Mucosa of descending colon (tissue), 3 donors: ENCODE results near the gene SHROOM1. TPM values are rescaled to one million over a fixed set of nuclear protein-coding genes. Genes with fewer than 3 reads are reported as not detected.

Source experiments
- ATAC-seq: fragments of 200-7000 bp; cut with Tn5 transposase; one replicate; pipeline ENCODE4 v1.9.1; 2020; ENCODE audit warnings: mild to moderate bottlenecking, moderate library complexity
- DNase-seq, 3 donors: peaks; one replicate each; pipeline ENCODE4 v3.0.0-alpha.2; 2020
- H3K36me3 ChIP-seq: fragments of 200-600 bp; one replicate; pipeline ENCODE4 v1.8.0; 2021; ENCODE audit warnings: low read depth, mild to moderate bottlenecking
- H3K4me1 ChIP-seq: fragments of 200-600 bp; one replicate; pipeline ENCODE4 v1.8.0; 2021; ENCODE audit warnings: low read depth, mild to moderate bottlenecking
- H3K4me3 ChIP-seq: fragments of 200-600 bp; one replicate; pipeline ENCODE4 v1.8.0; 2021; ENCODE audit warnings: mild to moderate bottlenecking
- H3K9me3 ChIP-seq: fragments of 200-600 bp; one replicate; pipeline ENCODE4 v1.8.0; 2021; ENCODE audit warnings: mild to moderate bottlenecking
- CTCF ChIP-seq: fragments of 200-600 bp; IDR thresholded peaks from one replicate; pipeline ENCODE4 v1.8.0; 2022; ENCODE audit warnings: antibody characterized with exemption, mild to moderate bottlenecking
- intact Hi-C, 2 donors: fragments of 100-400 bp; cut with DNase I in 1 of 2; cut with micrococcal nuclease in 1 of 2; formaldehyde crosslinking; loops; one replicate each; pipeline versions ENCODE4 v1.11.0 to v1.11.1; 2022; cut with DNase I, micrococcal nuclease
- total RNA-seq, 3 donors: library from RNA; stranded (reverse); fragmentation: NEBNext Ultra II Directional in 2 of 3; extraction: Animal tissue kit (Norgen Biotek cat#: 25700) in 2 of 3; gene quantifications; one replicate each; pipeline versions ENCODE4 v1.2.1 to v1.2.4, GENCODE V29; 2021 to 2023
- donor health status: DM: no; HTN: no; CAD: no; lungs with moderate emphysema.
- donor health status: DM: no; HTN: no; CAD: no.
- donor health status: DM: no; HTN: yes; CAD: no.

The SHROOM1 gene
- total RNA-seq, 3 donors from 2014 or later: 37.3 to 93.5 (median 63.0) TPM

- DNase-seq (peak in 1 of 3 donors; percentile 60), ATAC-seq (peak; percentile 78)
- Histone ChIP-seq H3K4me3 (no peak overlapping the region), H3K9me3 (no peaks in the 10 kb centered on the region), H3K36me3 (no peaks in the 10 kb centered on the region), H3K4me1 (peaks cover 44% of the 10 kb centered on the region)
- intact Hi-C loops: no loop called here
- TF ChIP-seq CTCF: no peak
Observed at GRCh38 chr5:132839426-132840301, 9.2 kb upstream of the SHROOM1 start.

- TF ChIP-seq CTCF: no peak
- peaks cover 44% of the 10 kb centered on the region for H3K4me1 ChIP-seq
- ATAC-seq (peak; percentile 35), DNase-seq (peak in 1 of 3 donors; percentile 46)
- no peaks in the 10 kb centered on the region for H3K36me3 ChIP-seq
- intact Hi-C loops: no loop called here
- H3K4me3 ChIP-seq: no peak overlapping the region
- no peaks in the 10 kb centered on the region for H3K9me3 ChIP-seq
Observed at GRCh38 chr5:132838516-132839282, 8.3 kb upstream of the SHROOM1 start.

GRCh38 chr5:132837868-132838267 is 7.4 kb upstream of the SHROOM1 start:
- DNase-seq (peak; percentile 75 to 81 (median 78)), ATAC-seq (peak; percentile 88)
- H3K36me3 ChIP-seq: no peaks in the 10 kb centered on the region
- intact Hi-C loops: no loop called here
- peaks cover 44% of the 10 kb centered on the region for H3K4me1 ChIP-seq
- no peak for TF ChIP-seq CTCF
- H3K9me3 ChIP-seq: no peaks in the 10 kb centered on the region
- no peak overlapping the region for H3K4me3 ChIP-seq

GRCh38 chr5:132836852-132837251 is 6.4 kb upstream of the SHROOM1 start:
- peaks cover 44% of the 10 kb centered on the region for H3K4me1 ChIP-seq
- intact Hi-C loops: no loop called here
- DNase-seq: no peak
- no peaks in the 10 kb centered on the region for H3K36me3 ChIP-seq
- ATAC-seq: no peak
- no peaks in the 10 kb centered on the region for H3K9me3 ChIP-seq
- TF ChIP-seq CTCF: no peak
- no peak overlapping the region for H3K4me3 ChIP-seq

- Histone ChIP-seq H3K4me1 (peaks cover 27% of the 10 kb centered on the region), H3K36me3 (no peaks in the 10 kb centered on the region), H3K4me3 (no peak overlapping the region), H3K9me3 (no peaks in the 10 kb centered on the region)
- TF ChIP-seq CTCF: no peak
- DNase-seq: no peak
- ATAC-seq: no peak
- intact Hi-C loops: no loop called here
Observed at GRCh38 chr5:132834057-132834456, 3.6 kb upstream of the SHROOM1 start.
